ENCODE results near the gene C10orf53. TPM values are rescaled to one million over a fixed set of nuclear protein-coding genes. Genes with fewer than 3 reads are reported as not detected.

Gene C10orf53
- total RNA-seq, 4 donors from 2014 or later, result not detected

GRCh38 chr10:49740346-49741107 lies 61.1 kb downstream of the C10orf53 start:
- 87% methylated on average over 16 of the region's 16 CpGs for WGBS

GRCh38 chr10:49741108-49741995 lies 61.9 kb downstream of the C10orf53 start:
- Histone ChIP-seq H3K4me1 (no peaks in the 10 kb centered on the region), H3K27me3 (no peaks in the 10 kb centered on the region), H3K36me3 (no peaks in the 10 kb centered on the region), H3K27ac (no peak overlapping the region), H3K9me3 (no peaks in the 10 kb centered on the region), H3K4me3 (no peak overlapping the region)
- WGBS, result 68% methylated on average over 6 of the region's 7 CpGs
- TF ChIP-seq POLR2AphosphoS5 (IDR thresholded peaks at IDR 0.05), result no peak
- no peak for TF ChIP-seq CTCF (IDR thresholded peaks at IDR 0.05)
- no peak for TF ChIP-seq POLR2A (IDR thresholded peaks at IDR 0.05)
- TF ChIP-seq EP300 (IDR thresholded peaks at IDR 0.05), result no peak
- DNase-seq (ENCODE audit: low spot score in 2 of 2), result peak in 1 of 2 donors; percentile 40

More at GRCh38 chr10:49740346-49741107, 61.1 kb downstream of the C10orf53 start:
- no peaks in the 10 kb centered on the region for H3K27me3 ChIP-seq
- H3K27ac ChIP-seq, result no peak overlapping the region
- H3K9me3 ChIP-seq, result no peaks in the 10 kb centered on the region
- peak in 1 of 2 donors; percentile 69 for DNase-seq (ENCODE audit: low spot score in 2 of 2)
- H3K4me3 ChIP-seq, result no peak overlapping the region
- H3K4me1 ChIP-seq, result no peaks in the 10 kb centered on the region
- no peak for TF ChIP-seq CTCF (IDR thresholded peaks at IDR 0.05)
- TF ChIP-seq POLR2AphosphoS5 (IDR thresholded peaks at IDR 0.05), result no peak
- TF ChIP-seq EP300 (IDR thresholded peaks at IDR 0.05), result no peak
- no peak for TF ChIP-seq POLR2A (IDR thresholded peaks at IDR 0.05)
- H3K36me3 ChIP-seq, result no peaks in the 10 kb centered on the region

- 81% methylated on average over 11 of the region's 23 CpGs for WGBS
Observed at GRCh38 chr10:49742683-49743463, 63.4 kb downstream of the C10orf53 start.

GRCh38 chr10:49743464-49744075 lies 64.1 kb downstream of the C10orf53 start:
- TF ChIP-seq CTCF (IDR thresholded peaks at IDR 0.05) (no peak), POLR2AphosphoS5 (IDR thresholded peaks at IDR 0.05) (no peak), EP300 (IDR thresholded peaks at IDR 0.05) (no peak), POLR2A (IDR thresholded peaks at IDR 0.05) (no peak)
- DNase-seq (ENCODE audit: low spot score in 2 of 2), result peak in 1 of 2 donors; percentile 77
- no peaks in the 10 kb centered on the region for H3K36me3 ChIP-seq
- no peaks in the 10 kb centered on the region for H3K9me3 ChIP-seq
- H3K4me3 ChIP-seq, result no peak overlapping the region
- WGBS, result 83% methylated on average over 14 of the region's 19 CpGs
- no peaks in the 10 kb centered on the region for H3K4me1 ChIP-seq
- no peaks in the 10 kb centered on the region for H3K27me3 ChIP-seq
- H3K27ac ChIP-seq, result no peak overlapping the region

More at GRCh38 chr10:49742683-49743463, 63.4 kb downstream of the C10orf53 start:
- no peak overlapping the region for H3K4me3 ChIP-seq
- peak in 1 of 2 donors; percentile 76 for DNase-seq (ENCODE audit: low spot score in 2 of 2)
- no peaks in the 10 kb centered on the region for H3K27me3 ChIP-seq
- TF ChIP-seq POLR2AphosphoS5 (IDR thresholded peaks at IDR 0.05) (no peak), CTCF (IDR thresholded peaks at IDR 0.05) (no peak), POLR2A (IDR thresholded peaks at IDR 0.05) (no peak), EP300 (IDR thresholded peaks at IDR 0.05) (no peak)
- H3K9me3 ChIP-seq, result no peaks in the 10 kb centered on the region
- no peak overlapping the region for H3K27ac ChIP-seq
- no peaks in the 10 kb centered on the region for H3K36me3 ChIP-seq
- H3K4me1 ChIP-seq, result no peaks in the 10 kb centered on the region

Data from suprapubic skin (tissue), 4 donors.